Measurements from ENCODE around the gene RUNX3.

Gene RUNX3

DNA sequence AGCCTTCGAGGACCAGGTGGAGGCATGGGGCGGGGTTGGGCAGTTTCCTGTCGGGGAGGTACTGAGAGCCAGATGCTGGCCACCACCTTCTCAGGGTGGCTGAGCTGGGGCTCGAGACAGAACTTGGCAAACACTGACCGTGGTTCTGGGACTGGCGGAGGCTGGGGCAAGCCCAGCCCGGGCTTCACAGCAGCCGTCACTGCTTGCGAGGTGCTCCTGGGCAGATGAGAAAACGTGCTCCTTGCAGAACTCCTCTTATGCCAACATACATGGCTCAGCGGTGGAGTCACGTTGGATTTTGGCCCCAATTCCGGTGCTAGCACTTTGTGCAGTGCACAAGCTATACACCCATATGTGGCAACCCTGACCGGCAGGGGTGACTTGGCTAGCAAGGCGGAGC lies 69.2 kb downstream of the RUNX3 start:
- DNase-seq: no peak

DNA sequence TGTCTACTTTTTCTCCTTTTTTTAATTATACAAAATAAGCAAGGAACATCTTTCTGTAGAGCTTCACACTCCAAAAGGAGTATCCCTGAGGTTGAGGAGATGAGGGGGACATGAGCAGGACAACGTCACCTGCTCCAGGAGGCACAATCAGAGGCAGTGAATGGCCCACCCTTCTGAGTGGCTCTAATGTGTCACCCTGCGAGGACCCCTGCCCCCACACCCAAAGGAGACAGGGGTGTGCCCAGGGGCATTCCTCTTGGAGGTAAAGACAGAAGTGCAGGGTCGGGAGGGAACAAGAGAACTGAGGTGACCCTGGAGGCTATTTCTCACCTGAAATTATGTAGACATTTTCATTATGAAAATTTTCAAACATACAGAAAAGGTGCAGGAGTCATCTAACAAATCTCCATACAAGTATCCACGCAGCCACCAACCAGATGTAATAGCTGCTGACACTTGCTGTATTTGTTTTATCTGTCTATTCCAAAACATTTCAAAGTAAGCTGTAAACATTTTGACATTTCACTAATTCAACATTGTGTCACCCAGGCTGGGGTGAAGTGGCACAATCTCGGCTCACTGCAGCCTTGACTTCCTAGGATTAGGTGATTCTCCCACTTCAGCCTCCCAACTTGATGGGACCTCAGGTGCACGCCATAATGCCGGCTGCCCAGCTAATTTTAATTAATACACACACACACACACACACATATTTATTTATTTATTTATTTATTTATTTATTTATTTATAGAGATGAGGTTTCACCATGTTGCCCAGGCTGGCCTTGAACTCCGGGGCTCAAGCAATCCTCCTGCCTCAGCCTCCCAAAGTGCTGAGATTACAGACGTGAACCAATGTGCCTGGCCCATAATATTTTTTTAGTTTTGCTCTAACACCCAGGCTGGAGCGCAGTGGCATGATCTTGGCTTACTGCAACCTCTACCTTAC lies 70.7 kb downstream of the RUNX3 start:
- DNase-seq: no peak

DNA sequence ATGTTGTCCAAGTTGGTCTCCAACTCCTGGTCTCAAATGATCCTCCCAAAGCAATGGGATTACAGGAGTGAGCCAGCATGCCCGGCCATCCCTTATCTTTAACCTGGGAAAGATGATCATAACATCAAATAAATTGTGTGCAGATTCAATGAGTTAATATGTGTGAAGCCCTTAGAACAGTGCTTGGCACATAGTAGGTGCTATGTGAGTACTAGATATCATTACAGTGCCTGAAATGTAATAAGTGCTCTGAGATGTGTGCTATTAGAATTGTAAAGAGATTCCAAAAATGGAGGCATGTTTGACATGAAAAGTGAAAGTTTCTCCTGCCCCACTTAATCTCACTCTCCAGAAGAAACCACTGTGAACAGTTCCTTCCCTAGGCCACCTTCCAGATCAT lies 71.8 kb downstream of the RUNX3 start:
- DNase-seq: no peak

DNA sequence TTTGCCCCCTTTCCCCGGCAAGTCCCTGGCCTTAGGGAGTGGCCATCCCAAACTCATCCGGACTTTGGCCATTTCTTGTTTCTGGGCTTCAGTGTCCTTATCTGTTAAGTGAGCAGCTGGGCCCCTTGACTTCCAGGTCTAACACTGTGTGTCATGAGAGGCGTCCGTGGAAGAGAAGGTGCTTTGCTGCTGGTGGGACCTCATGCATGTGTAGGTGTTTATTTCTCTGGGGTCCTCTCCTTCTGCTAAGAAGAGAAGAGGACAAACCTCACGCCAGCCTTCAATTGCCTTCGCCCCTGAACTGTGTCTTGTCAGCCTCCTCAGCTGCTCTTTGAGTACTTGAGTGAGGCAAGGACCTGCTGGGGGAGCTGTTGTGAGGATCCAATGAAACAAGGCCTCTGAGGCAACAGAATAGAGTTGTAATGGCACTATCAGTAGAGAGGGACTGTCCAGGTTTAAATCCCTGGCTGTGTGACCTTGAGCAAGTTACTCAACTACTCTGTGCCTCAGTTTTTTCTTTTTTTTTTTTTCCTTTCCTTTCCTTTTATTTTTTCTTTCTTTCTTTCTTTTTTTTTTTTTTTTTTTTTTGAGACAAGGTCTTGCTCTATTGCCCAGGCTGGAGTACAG lies 72.5 kb downstream of the RUNX3 start:
- no peak for DNase-seq

DNA sequence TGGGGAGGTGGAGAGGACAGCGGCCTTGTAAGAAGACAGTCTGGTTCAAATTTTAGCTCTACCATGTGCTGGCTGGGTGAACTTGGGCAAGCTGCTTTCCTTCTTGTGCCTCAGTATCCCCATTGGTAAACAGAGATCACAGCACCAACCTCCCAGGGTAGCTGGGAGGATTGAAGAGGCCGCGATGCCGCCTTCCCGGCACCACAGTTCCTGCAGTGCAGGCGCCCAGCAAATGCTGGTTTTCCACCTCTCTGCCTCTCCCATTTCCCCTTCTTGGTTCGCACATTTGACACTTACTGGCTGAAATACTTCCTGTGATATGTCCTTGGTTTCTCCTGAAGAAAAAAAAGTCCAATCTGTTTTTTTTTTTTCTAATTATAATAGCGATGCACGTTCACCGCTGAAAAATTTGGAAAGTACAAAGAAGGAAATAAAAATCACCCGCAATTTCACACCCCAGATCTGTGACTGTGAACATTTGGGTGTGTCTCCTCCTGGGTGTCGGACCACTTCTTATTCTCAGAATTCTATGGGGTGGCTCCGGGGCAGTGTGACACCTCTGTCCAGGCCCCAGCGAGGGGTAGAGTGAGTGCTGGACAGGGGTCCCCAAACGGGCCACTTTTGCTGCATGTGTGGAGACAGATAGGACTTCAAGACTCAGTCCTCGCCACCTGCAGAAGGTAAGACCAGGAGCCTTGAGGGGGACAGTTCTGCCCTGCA lies 73.1 kb downstream of the RUNX3 start:
- DNase-seq: no peak

DNA sequence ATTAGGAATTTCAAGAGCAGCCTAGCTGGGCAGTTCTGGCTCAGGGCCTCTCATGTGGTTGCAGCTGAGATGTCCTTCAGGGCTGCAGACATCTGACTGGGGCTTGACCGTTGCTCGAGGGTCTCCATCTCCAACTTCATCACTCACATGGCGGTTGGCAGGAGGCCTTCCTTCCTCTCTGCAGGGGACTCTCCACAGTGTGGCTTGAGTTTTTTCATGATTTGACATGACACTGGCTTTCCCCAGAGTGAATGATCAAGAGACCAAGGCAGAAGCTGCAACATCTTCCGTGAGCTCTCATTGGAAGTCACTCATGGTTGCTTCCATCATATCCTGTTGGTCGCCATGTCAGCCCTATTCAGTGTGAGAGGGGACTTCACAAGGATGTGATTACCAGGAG lies 74.6 kb downstream of the RUNX3 start:
- no peak for DNase-seq

DNA sequence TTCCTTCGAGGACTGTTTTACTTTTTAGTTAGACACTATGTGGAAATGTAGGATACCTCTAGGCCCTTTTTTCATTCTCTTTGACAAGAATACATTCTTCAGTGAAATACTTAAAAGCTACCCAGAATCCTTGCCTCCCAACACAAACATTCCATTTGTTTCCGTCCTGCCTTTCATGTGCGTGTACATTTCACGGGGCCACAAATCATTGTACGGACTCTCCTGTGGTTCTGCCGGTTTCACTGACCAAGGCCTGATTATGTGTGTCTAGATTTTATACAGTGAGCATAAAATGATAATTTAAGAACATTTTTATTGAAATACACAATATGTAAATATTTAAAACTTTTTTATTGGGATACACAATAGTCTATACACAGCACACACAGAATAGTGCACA lies 76.4 kb downstream of the RUNX3 start:
- no peak for DNase-seq

DNA sequence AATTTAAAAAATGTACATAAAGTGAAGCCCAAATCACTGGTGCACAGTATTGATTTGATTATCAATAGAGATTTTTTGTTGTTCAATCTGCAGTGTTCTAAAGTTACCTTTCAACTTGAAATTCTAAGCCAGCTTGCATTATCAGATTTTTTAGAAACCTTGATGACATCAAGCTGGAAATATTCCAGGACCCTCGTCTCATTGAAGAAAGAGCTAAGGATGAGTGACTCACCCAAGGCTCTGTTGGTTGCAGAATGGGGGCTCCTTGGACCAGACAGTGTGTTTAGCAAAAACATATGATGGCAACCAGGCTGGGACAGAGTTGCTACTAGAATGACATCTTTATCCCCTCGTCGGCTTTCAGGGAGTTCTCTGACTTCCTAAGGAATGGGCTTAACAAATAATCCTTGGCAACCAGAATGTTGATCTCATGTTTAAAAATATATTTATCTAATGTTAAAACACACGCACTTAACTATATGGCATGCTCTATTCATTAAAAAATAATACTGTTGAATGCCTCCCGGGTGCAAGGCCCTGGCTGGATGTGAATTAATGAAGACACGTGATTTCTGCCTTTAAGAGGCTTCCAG lies 79.7 kb downstream of the RUNX3 start:
- no peak for DNase-seq

DNA sequence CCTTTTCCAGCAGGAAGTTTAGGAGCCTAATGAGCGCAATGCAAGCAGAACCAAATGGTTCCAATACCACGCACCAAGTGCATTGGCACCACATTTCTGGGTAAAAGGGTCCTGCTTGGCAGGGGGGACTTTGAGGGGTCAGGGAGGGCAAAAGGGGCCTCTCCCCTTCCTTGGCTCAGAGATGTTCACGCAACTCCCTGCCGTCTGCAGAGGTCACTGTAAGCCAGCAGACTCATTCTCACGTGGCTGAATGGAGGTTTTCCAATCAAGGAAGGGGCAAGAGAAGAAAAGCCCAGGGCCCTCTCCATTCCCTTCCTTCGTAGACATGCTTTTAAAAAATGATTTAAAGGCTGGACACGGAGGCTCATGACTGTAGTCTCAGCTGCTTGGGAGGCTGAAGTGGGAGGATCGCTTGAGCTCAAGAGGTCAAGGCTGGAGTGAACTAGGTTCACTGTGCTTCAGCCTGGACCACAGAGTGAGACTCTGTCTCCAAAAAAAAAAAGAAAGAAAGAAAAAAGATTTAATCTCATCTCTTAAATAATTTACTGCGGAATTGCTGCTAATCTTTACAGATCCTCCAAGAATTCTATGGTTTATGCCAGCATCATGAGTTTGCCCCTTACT lies 80.3 kb downstream of the RUNX3 start:
- no peak for DNase-seq
